Left lung (tissue), 10 donors: ENCODE measurements around the gene EYA2. TPM values are rescaled to one million over a fixed set of nuclear protein-coding genes. Genes with fewer than 3 reads are reported as not detected.
A peak's percentile ranks its signal among the peaks of the same experiment; 100 is the strongest.

Experiments
- ATAC-seq: fragments of 200-7000 bp; cut with Tn5 transposase; one replicate; pipeline ENCODE4 v1.9.1; 2020; ENCODE audit warnings: moderate library complexity
- DNase-seq, 4 donors: peaks; one replicate each; pipeline ENCODE4 v3.0.0-alpha.2; 2013 to 2020
- H3K27ac ChIP-seq, 2 donors: fragments of 200-600 bp; sonication (generic) in 1 of 2; one replicate each; pipeline versions ENCODE4 v1.5.0 to v1.8.0; 2020 to 2021
- H3K27me3 ChIP-seq, 2 donors: fragments of 200-600 bp; sonication (generic) in 1 of 2; one replicate each; pipeline versions ENCODE4 v1.5.0 to v1.8.0; 2020 to 2021
- H3K36me3 ChIP-seq, 2 donors: fragments of 200-600 bp; sonication (generic) in 1 of 2; one replicate each; pipeline versions ENCODE4 v1.5.0 to v1.8.0; 2020 to 2021
- H3K4me1 ChIP-seq, 2 donors: fragments of 200-600 bp; one replicate each; pipeline ENCODE4 v1.8.0; 2021
- H3K4me3 ChIP-seq, 2 donors: fragments of 200-600 bp; sonication (generic) in 1 of 2; one replicate each; pipeline versions ENCODE4 v1.5.0 to v1.8.0; 2020 to 2021; ENCODE audit warnings: mild to moderate bottlenecking in 1 of 2
- H3K9me3 ChIP-seq, 2 donors: fragments of 200-600 bp; sonication (generic) in 1 of 2; one replicate each; pipeline versions ENCODE4 v1.5.0 to v1.8.0; 2020 to 2021
- CTCF ChIP-seq, 2 donors: fragments of 200-600 bp; sonication (generic) in 1 of 2; IDR thresholded peaks; one replicate each; pipeline versions ENCODE4 v1.5.0 to v1.8.0; 2021; ENCODE audit warnings: antibody characterized with exemption in 2 of 2
- intact Hi-C, 2 donors: fragments of 100-400 bp; cut with DNase I; formaldehyde crosslinking; loops; one replicate each; pipeline versions ENCODE4 v1.11.2 to v1.14.2; 2022
- polyA plus RNA-seq, 6 donors: library from polyadenylated mRNA; unstranded; fragments of 120-200 nt; gene quantifications; one replicate each; pipeline ENCODE4 v1.2.1, GENCODE V29; 2013; ENCODE audit not compliant: insufficient read length in 6 of 6
- total RNA-seq, 2 donors: library from RNA; stranded (reverse); fragmentation: NEBNext Ultra II Directional; extraction: Animal tissue kit (Norgen Biotek cat#: 25700); gene quantifications; one replicate each; pipeline ENCODE4 v1.2.1, GENCODE V29; 2021
- donor health status: DM: no; HTN: yes; CAD: no.
- donor health status: DM: no; HTN: no; CAD: no.

Gene EYA2
- total and polyA plus RNA-seq, 8 donors: 0.77 to 2.3 (median 1.2) TPM

DNA sequence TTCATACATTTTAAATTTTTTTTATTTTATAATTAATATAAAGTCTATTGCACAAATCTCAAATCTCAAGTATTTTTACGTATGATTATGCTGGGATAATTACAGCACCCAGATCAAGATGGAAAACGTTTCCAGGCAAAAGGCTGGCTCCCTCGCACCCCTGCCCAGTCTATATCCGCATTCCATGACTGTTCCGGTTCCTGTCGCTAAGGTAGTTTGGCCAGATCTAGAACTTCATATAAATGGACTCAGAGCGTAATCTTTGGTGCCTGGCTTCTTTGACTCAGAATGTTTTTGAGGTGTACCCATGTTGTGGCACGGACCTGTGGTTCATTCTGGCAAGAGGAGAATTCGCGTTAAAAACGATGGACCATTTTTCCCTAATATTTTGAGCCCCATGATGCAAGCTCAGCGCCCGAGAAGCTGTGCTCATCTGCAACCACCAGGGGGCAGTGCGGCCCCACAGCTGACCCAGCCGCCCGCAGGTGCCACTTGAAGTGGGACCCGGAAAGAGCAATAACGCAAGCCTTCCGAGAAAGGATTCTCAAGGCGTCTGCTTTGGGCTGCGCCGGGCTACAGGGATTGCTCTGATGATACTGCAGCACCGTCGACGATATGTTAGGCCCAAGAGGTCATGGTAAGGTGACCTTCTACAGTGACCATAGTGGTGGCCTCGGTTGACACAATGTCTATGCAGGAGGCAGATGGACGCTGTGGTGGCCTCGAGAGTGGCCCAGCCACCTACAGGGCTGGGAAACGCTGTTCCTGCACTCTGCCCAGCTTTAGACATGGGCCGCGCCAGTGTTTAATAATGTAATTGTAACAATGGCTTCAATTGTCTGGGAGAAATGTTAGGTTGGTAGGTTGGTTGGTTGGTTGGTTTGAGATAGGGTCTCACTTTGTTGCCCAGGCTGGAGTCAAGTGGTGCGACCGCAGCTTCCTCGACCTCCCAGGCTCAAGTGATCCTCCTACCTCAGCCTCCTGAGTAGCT is 301.7 kb downstream of the EYA2 start:
- no peaks in the 10 kb centered on the region for H3K36me3 ChIP-seq
- ATAC-seq (peak; percentile 95), DNase-seq (peak in 3 of 4 donors; percentile 64 to 94 (median 73))
- peaks cover 0 to 7% of the 10 kb centered on the region in 2 donors for H3K4me1 ChIP-seq
- H3K27ac ChIP-seq: no peak overlapping the region
- intact Hi-C loops: no loop called here
- no peak overlapping the region for H3K4me3 ChIP-seq
- no peaks in the 10 kb centered on the region for H3K9me3 ChIP-seq
- H3K27me3 ChIP-seq: no peaks in the 10 kb centered on the region
- peak; percentile 95 for TF ChIP-seq CTCF (IDR thresholded peaks at IDR 0.05)

GRCh38 chr20:47198254-47198671 is 303.6 kb downstream of the EYA2 start:
- ATAC-seq (no peak), DNase-seq (no peak)
- no peak overlapping the region for H3K27ac ChIP-seq
- H3K4me3 ChIP-seq: no peak overlapping the region
- H3K9me3 ChIP-seq: no peaks in the 10 kb centered on the region
- TF ChIP-seq CTCF (IDR thresholded peaks at IDR 0.05): no peak
- intact Hi-C loops: no loop called here
- H3K36me3 ChIP-seq: no peaks in the 10 kb centered on the region
- peaks cover 0 to 7% of the 10 kb centered on the region in 2 donors for H3K4me1 ChIP-seq
- H3K27me3 ChIP-seq: no peaks in the 10 kb centered on the region

GRCh38 chr20:47198996-47199552 is 304.4 kb downstream of the EYA2 start:
- Histone ChIP-seq H3K27ac (no peak overlapping the region), H3K9me3 (no peaks in the 10 kb centered on the region), H3K27me3 (no peaks in the 10 kb centered on the region), H3K4me1 (peaks cover 0 to 7% of the 10 kb centered on the region in 2 donors), H3K4me3 (no peak overlapping the region), H3K36me3 (no peaks in the 10 kb centered on the region)
- no peak for ATAC-seq
- no peak for TF ChIP-seq CTCF (IDR thresholded peaks at IDR 0.05)
- DNase-seq: no peak
- intact Hi-C loops: no loop called here

GRCh38 chr20:47201074-47201730 is 306.6 kb downstream of the EYA2 start:
- intact Hi-C loops: no loop called here
- ATAC-seq: no peak
- H3K4me3 ChIP-seq: no peak overlapping the region

More at GRCh38 chr20:47201074-47201730, 306.6 kb downstream of the EYA2 start:
- Histone ChIP-seq H3K4me1 (peaks cover 0 to 9% of the 10 kb centered on the region in 2 donors), H3K27me3 (no peaks in the 10 kb centered on the region), H3K36me3 (no peaks in the 10 kb centered on the region), H3K9me3 (no peaks in the 10 kb centered on the region), H3K27ac (no peak overlapping the region)
- DNase-seq: no peak
- TF ChIP-seq CTCF (IDR thresholded peaks at IDR 0.05): no peak
